Measurements from ENCODE around the gene TNNT1. TPM values are rescaled to one million over a fixed set of nuclear protein-coding genes. Genes with fewer than 3 reads are reported as not detected.

The TNNT1 gene
- total and polyA plus RNA-seq, 2 donors (not counting 3 experiments of a cell fraction or from before 2014, with no cell fraction given), result 0.22 to 0.51 TPM

DNA sequence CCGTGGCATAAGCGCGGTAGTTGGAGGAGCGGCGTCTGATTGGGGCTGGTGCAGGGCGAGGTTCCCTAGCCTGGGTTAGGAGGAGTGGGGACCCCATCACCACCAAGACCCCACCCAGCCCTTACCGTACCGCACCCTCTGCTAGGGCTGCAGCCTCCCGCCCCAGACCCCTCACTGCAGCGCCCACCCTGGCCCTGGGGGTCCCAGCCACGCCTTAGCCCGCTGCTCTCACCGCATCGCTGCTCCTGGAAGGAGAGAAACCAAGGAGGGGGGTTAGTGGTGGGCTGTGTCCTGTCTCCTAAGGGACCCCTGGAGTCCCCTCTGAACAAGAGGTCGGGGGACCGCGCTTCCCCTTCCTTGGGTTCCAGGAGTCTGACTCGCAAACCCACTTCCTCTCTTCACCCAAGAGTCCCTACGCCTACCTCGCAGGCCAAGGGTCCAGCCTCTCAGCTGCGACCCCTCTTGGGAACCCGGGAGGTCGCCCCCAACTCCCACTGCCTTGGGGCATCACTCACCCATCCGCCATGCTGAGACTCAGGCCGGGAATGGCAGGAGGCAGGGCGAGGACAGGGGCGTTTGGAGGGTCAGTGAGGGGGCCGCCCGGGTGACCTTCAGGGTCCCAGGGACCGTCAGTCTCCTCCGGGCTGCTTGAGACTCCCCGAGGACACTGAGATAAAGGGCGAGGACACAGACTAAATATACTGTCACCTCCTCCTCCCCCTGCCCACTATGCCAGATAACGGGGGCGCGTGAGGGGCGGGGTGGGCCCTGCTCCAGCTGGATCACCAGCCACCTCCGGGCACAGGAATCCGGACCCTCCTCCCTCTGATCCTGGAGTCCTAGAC is 8.3 kb upstream of the TNNT1 start, which contains the start of gene TNNI3:
Gene TNNI3 (minus strand): TSS at position 669 of the 845 bp plus-strand sequence. CDS start 143 bp downstream, at position 526.
- no peaks in the 10 kb centered on the region for H3K79me2 ChIP-seq (ENCODE audit: control insufficient read depth, insufficient read depth, low read length)
- peaks cover 12 to 16% of the 10 kb centered on the region in 2 experiments for H3K27me3 ChIP-seq (ENCODE audit: control insufficient read depth in 2 of 2, insufficient read depth in 2 of 2, low read length in 2 of 2)
- no peak for TF ChIP-seq EZH2 (IDR thresholded peaks at IDR 0.05; ENCODE audit: borderline replicate concordance, low read depth, low read length, severe bottlenecking)
- TF ChIP-seq, protein P1, sequence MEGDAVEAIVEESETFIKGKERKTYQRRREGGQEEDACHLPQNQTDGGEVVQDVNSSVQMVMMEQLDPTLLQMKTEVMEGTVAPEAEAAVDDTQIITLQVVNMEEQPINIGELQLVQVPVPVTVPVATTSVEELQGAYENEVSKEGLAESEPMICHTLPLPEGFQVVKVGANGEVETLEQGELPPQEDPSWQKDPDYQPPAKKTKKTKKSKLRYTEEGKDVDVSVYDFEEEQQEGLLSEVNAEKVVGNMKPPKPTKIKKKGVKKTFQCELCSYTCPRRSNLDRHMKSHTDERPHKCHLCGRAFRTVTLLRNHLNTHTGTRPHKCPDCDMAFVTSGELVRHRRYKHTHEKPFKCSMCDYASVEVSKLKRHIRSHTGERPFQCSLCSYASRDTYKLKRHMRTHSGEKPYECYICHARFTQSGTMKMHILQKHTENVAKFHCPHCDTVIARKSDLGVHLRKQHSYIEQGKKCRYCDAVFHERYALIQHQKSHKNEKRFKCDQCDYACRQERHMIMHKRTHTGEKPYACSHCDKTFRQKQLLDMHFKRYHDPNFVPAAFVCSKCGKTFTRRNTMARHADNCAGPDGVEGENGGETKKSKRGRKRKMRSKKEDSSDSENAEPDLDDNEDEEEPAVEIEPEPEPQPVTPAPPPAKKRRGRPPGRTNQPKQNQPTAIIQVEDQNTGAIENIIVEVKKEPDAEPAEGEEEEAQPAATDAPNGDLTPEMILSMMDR (IDR thresholded peaks at IDR 0.05; ENCODE audit: extremely low read depth in 1 of 2, insufficient read depth in 1 of 2, low read depth in 1 of 2, low read length in 2 of 2), result no peak
- TF ChIP-seq POLR2AphosphoS5 (IDR thresholded peaks at IDR 0.05; ENCODE audit: insufficient read depth, low read depth, low read length), result no peak
- TF ChIP-seq POLR2A (IDR thresholded peaks at IDR 0.05; ENCODE audit: low read depth, low read length), result no peak
- TF ChIP-seq MYC (IDR thresholded peaks at IDR 0.05; ENCODE audit: low read depth, low read length), result no peak
- TF ChIP-seq, protein P2, sequence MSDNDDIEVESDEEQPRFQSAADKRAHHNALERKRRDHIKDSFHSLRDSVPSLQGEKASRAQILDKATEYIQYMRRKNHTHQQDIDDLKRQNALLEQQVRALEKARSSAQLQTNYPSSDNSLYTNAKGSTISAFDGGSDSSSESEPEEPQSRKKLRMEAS (IDR thresholded peaks at IDR 0.05; ENCODE audit: insufficient read depth, insufficient read length), result no peak
- no peak for TF ChIP-seq FOS (IDR thresholded peaks at IDR 0.05; ENCODE audit: borderline replicate concordance, insufficient read depth, low read length)
- TF ChIP-seq GATA2 (IDR thresholded peaks at IDR 0.05; ENCODE audit: insufficient read depth, insufficient read length, low read depth, low read length), result no peak
- TF ChIP-seq JUN (IDR thresholded peaks at IDR 0.05; ENCODE audit: borderline replicate concordance, insufficient read depth, insufficient read length, low read depth), result no peak
- ChIA-PET POLR2A (no interaction called here), CTCF (interaction anchor here (1.3 to 4.6 kb wide), 2 partner anchors 9 to 15 kb away, joined by 3 to 64 read pairs; partner anchors contain the start of gene DNAAF3)
- no peak within 1 kb of the TSS for H3K9ac ChIP-seq (replicated peaks; ENCODE audit: extremely low read depth, insufficient read depth, low read length)
- DNase-seq (ENCODE audit: low read depth, low spot score) (no peak), FAIRE-seq (no peak)
- dilution Hi-C loops (cut with MboI; ENCODE audit: extremely low pct_ligation_motif_present, low sequenced_read_pairs), result no loop called here
- no peak within 1 kb of the TSS for H3K4me3 ChIP-seq (replicated peaks in 1 of 3; ENCODE audit: insufficient read depth in 1 of 3, low read depth in 1 of 3, low read length in 3 of 3)
- H4K20me1 ChIP-seq (replicated peaks; ENCODE audit: control insufficient read depth, extremely low read depth, insufficient read depth, low read length), result no peaks in the 10 kb centered on the region
- H3K4me2 ChIP-seq (ENCODE audit: insufficient read depth, low read length), result no peak within 1 kb of the TSS
- intact Hi-C loops (cut with micrococcal nuclease), result no loop called here
- H3K4me1 ChIP-seq (ENCODE audit: control insufficient read depth, extremely low read depth, insufficient read depth, low read length), result no peaks in the 10 kb centered on the region
- no peak within 1 kb of the TSS for H3K27ac ChIP-seq (ENCODE audit: insufficient read depth, low read depth, low read length)
- no peaks in the 10 kb centered on the region for H3K36me3 ChIP-seq (ENCODE audit: control insufficient read depth in 2 of 2, extremely low read depth in 1 of 2, insufficient read depth in 2 of 2, low read length in 2 of 2)
- H3K9me3 ChIP-seq (replicated peaks; ENCODE audit: control insufficient read depth, insufficient read depth, low read length), result no peaks in the 10 kb centered on the region
- H2AFZ ChIP-seq (ENCODE audit: low read depth, low read length), result no peak within 1 kb of the TSS
- BruUV-seq (replicated peaks), result no TSS peak
- no peaks in the 10 kb centered on the region for H3K9me1 ChIP-seq (replicated peaks; ENCODE audit: control insufficient read depth, extremely low read depth, insufficient read depth, low read length)
